Thyroid gland (tissue), 4 donors: ENCODE measurements around the gene SOD3.

Experiments
- POLR2A ChIP-seq, 2 donors: fragments of 450-650 bp; IDR thresholded peaks; one replicate each; pipeline ENCODE4 v1.6.1; 2017; ENCODE audit warnings: antibody characterized with exemption in 2 of 2, mild to moderate bottlenecking in 2 of 2, moderate library complexity in 1 of 2
- TF ChIP-seq, protein P1 (sequence below), 6 experiments: fragments of 200-600 bp in 3 of 6; fragments of 450-650 bp in 3 of 6; sonication (generic) in 3 of 6; IDR thresholded peaks; one replicate each; pipeline ENCODE4 v1.5.1; 2016 to 2019; ENCODE audit warnings: antibody characterized with exemption in 6 of 6, mild to moderate bottlenecking in 2 of 6, inconsistent platforms in 1 of 6, moderate library complexity in 1 of 6

DNA sequence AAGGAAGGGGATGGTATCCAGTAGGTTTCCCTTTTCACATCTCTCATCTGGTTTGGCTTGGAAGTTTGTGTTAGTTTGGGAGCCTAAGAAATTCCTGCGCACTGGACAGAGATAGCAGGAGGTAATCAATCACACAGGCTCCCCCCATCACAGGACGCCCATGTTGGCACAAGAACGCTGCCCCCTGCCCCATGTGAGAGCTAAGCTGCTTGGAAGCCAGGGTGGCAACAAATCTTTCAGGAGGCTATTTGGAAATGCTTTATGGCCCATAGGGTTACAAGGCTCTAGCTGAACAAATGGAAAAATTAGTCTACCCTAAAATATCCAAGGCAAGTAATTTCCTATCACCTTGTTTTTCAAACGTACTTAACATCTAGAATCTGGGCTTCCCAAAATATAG, 54.0 kb downstream of the SOD3 start:
- TF ChIP-seq, protein P1, sequence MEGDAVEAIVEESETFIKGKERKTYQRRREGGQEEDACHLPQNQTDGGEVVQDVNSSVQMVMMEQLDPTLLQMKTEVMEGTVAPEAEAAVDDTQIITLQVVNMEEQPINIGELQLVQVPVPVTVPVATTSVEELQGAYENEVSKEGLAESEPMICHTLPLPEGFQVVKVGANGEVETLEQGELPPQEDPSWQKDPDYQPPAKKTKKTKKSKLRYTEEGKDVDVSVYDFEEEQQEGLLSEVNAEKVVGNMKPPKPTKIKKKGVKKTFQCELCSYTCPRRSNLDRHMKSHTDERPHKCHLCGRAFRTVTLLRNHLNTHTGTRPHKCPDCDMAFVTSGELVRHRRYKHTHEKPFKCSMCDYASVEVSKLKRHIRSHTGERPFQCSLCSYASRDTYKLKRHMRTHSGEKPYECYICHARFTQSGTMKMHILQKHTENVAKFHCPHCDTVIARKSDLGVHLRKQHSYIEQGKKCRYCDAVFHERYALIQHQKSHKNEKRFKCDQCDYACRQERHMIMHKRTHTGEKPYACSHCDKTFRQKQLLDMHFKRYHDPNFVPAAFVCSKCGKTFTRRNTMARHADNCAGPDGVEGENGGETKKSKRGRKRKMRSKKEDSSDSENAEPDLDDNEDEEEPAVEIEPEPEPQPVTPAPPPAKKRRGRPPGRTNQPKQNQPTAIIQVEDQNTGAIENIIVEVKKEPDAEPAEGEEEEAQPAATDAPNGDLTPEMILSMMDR (IDR thresholded peaks at IDR 0.05) = no peak
- TF ChIP-seq POLR2A (IDR thresholded peaks at IDR 0.05) = no peak
